Smooth muscle cell (in vitro differentiated cells): ENCODE results near the gene FBXL17. TPM values are rescaled to one million over a fixed set of nuclear protein-coding genes. Genes with fewer than 3 reads are reported as not detected.

Experiments
- DNase-seq: peaks from one replicate; lab custom pipeline; 2025; ENCODE audit not compliant: unreplicated experiment; lab: John Stamatoyannopoulos, UW
- H2AFZ ChIP-seq: fragments of 200-600 bp; sonication (generic); 2 replicates; pipeline ENCODE4 v1.6.0; 2016; ENCODE audit warnings: antibody characterized with exemption, low read depth, mild to moderate bottlenecking
- H3F3A ChIP-seq: fragments of 200-600 bp; sonication (generic); 2 replicates; pipeline ENCODE4 v1.6.0; 2017; ENCODE audit warnings: antibody characterized with exemption, low read depth
- H3K27ac ChIP-seq: fragments of 200-600 bp; sonication (generic); 2 replicates; pipeline ENCODE4 v1.5.1; 2016; ENCODE audit warnings: low read depth, mild to moderate bottlenecking
- H3K27me3 ChIP-seq: fragments of 200-600 bp; sonication (generic); 2 replicates; pipeline ENCODE4 v1.6.1; 2016; ENCODE audit warnings: low read depth, mild to moderate bottlenecking
- H3K36me3 ChIP-seq: fragments of 200-600 bp; sonication (generic); 2 replicates; pipeline ENCODE4 v1.5.1; 2016; ENCODE audit warnings: low read depth
- H3K4me1 ChIP-seq: fragments of 200-600 bp; sonication (generic); 2 replicates; pipeline ENCODE4 v1.5.1; 2016; ENCODE audit warnings: low read depth
- H3K4me2 ChIP-seq: fragments of 200-600 bp; sonication (generic); 2 replicates; pipeline ENCODE4 v1.6.0; 2016; ENCODE audit warnings: mild to moderate bottlenecking
- H3K4me3 ChIP-seq: fragments of 200-600 bp; sonication (generic); 2 replicates; pipeline ENCODE4 v1.5.1; 2016; ENCODE audit warnings: mild to moderate bottlenecking
- H3K79me2 ChIP-seq: fragments of 200-600 bp; sonication (generic); 2 replicates; pipeline ENCODE4 v1.6.0; 2016; ENCODE audit warnings: low read depth, mild to moderate bottlenecking
- H3K9ac ChIP-seq: fragments of 200-600 bp; sonication (generic); 2 replicates; pipeline ENCODE4 v1.6.0; 2016; ENCODE audit warnings: low read depth
- H3K9me3 ChIP-seq: fragments of 200-600 bp; sonication (generic); replicated peaks from 2 replicates; pipeline ENCODE4 v1.5.1; 2016; ENCODE audit warnings: low read depth
- H4K20me1 ChIP-seq: fragments of 200-600 bp; sonication (generic); 2 replicates; pipeline ENCODE4 v1.6.0; 2016; ENCODE audit warnings: low read depth
- CTCF ChIP-seq: fragments of 200-600 bp; sonication (generic); IDR thresholded peaks from 2 replicates; pipeline ENCODE4 v1.5.1; 2017; ENCODE audit warnings: borderline replicate concordance, mild to moderate bottlenecking, antibody characterized with exemption; ENCODE audit not compliant: insufficient read depth, poor library complexity, severe bottlenecking
- WGBS: methylation state at CpG from one replicate; pipeline ENCODE4 v1.1.7; 2016; ENCODE audit warnings: low lambda C conversion rate; 5-methylcytosine and 5-hydroxymethylcytosine counted together
- polyA plus RNA-seq: library from polyadenylated mRNA; unstranded; fragments of >200 nt; fragmentation: Nextera tagmentation; extraction: Ambion mirVana; gene quantifications from 2 replicates; pipeline ENCODE4 v1.2.1, GENCODE V29; 2016
- total RNA-seq: library from RNA; depleted of rRNA; stranded (reverse); fragments of >200 nt; gene quantifications from 2 replicates; pipeline ENCODE4 v1.2.3, GENCODE V29; 2014

The FBXL17 gene
- total and polyA plus RNA-seq, 2 experiments from 2014 or later: 5.4 to 16.0 TPM

GRCh38 chr5:107832746-107833145 is 549.2 kb downstream of the FBXL17 start:
- Histone ChIP-seq H4K20me1 (no peaks in the 10 kb centered on the region), H3K27me3 (no peaks in the 10 kb centered on the region), H3F3A (no peaks in the 10 kb centered on the region), H3K9ac (no peak overlapping the region), H3K4me3 (no peak overlapping the region), H3K9me3 (no peaks in the 10 kb centered on the region), H3K27ac (no peak overlapping the region), H3K4me2 (no peak overlapping the region), H3K36me3 (no peaks in the 10 kb centered on the region), H3K4me1 (no peaks in the 10 kb centered on the region), H2AFZ (no peak overlapping the region), H3K79me2 (no peaks in the 10 kb centered on the region)
- DNase-seq: no peak
- TF ChIP-seq CTCF: no peak
- 98% methylated on average over 3 of the region's 3 CpGs for WGBS

GRCh38 chr5:107831612-107832395 is 550.1 kb downstream of the FBXL17 start:
- Histone ChIP-seq H3K4me3 (no peak overlapping the region), H3K27me3 (no peaks in the 10 kb centered on the region), H3K27ac (no peak overlapping the region), H3K4me1 (no peaks in the 10 kb centered on the region), H3K79me2 (no peaks in the 10 kb centered on the region), H3K4me2 (no peak overlapping the region), H3K9ac (no peak overlapping the region), H4K20me1 (no peaks in the 10 kb centered on the region), H3K9me3 (no peaks in the 10 kb centered on the region), H3F3A (no peaks in the 10 kb centered on the region), H2AFZ (no peak overlapping the region), H3K36me3 (no peaks in the 10 kb centered on the region)
- 75% methylated on average over 13 of the region's 13 CpGs for WGBS
- DNase-seq: no peak
- TF ChIP-seq CTCF: no peak

GRCh38 chr5:107830750-107831149 is 551.1 kb downstream of the FBXL17 start:
- DNase-seq: no peak
- Histone ChIP-seq H3F3A (no peaks in the 10 kb centered on the region), H3K9me3 (no peaks in the 10 kb centered on the region), H3K4me3 (no peak overlapping the region), H3K27me3 (no peaks in the 10 kb centered on the region), H3K4me2 (no peak overlapping the region), H3K9ac (no peak overlapping the region), H3K4me1 (peaks cover 10% of the 10 kb centered on the region), H4K20me1 (no peaks in the 10 kb centered on the region), H3K79me2 (no peaks in the 10 kb centered on the region), H3K27ac (no peak overlapping the region), H3K36me3 (no peaks in the 10 kb centered on the region), H2AFZ (no peak overlapping the region)
- 78% methylated on average over 6 of the region's 6 CpGs for WGBS
- no peak for TF ChIP-seq CTCF
